IMR-90 (cell line): Measurements from ENCODE around the gene ECT2.

Experiments used
- BHLHE40 ChIP-seq: fragments of 150-350 bp; IDR thresholded peaks from 2 replicates; pipeline ENCODE4 v1.6.1; 2016; ENCODE audit warnings: mild to moderate bottlenecking, low read depth, low read length
- CEBPB ChIP-seq: IDR thresholded peaks from 2 replicates; pipeline ENCODE4 v1.6.1; 2012; ENCODE audit warnings: low read depth, low read length, improper control_type of control experiment
- CHD1 ChIP-seq: IDR thresholded peaks from 2 replicates; pipeline ENCODE4 v1.6.1; 2012; ENCODE audit warnings: low read depth, low read length, improper control_type of control experiment
- CTCF ChIP-seq: conservative IDR thresholded peaks from 2 replicates; pipeline ENCODE4 v1.5.1; 2012; ENCODE audit warnings: mild to moderate bottlenecking, low read depth, low read length, improper control_type of control experiment
- MAFK ChIP-seq: IDR thresholded peaks from 2 replicates; pipeline ENCODE4 v1.6.1; 2012; ENCODE audit warnings: low read depth, low read length, improper control_type of control experiment
- MAZ ChIP-seq: IDR thresholded peaks from 2 replicates; pipeline ENCODE4 v1.6.1; 2012; ENCODE audit warnings: low read depth, mild to moderate bottlenecking, low read length, improper control_type of control experiment, moderate library complexity, borderline replicate concordance
- NFE2L2 ChIP-seq: fragments of 150-350 bp; IDR thresholded peaks from 2 replicates; pipeline ENCODE4 v1.6.1; 2016; ENCODE audit warnings: low read depth, mild to moderate bottlenecking, low read length
- POLR2A ChIP-seq: IDR thresholded peaks from 2 replicates; pipeline ENCODE4 v1.6.1; 2012; ENCODE audit warnings: mild to moderate bottlenecking, low read depth, low read length
- RAD21 ChIP-seq: IDR thresholded peaks from 2 replicates; pipeline ENCODE4 v1.6.1; 2012; ENCODE audit warnings: low read length, improper control_type of control experiment
- RFX5 ChIP-seq: IDR thresholded peaks from 2 replicates; pipeline ENCODE4 v1.8.0; 2012; ENCODE audit warnings: low read depth, mild to moderate bottlenecking, low read length, moderate library complexity
- SMC3 ChIP-seq: fragments of 150-350 bp; IDR thresholded peaks from 2 replicates; pipeline ENCODE4 v1.6.1; 2016; ENCODE audit warnings: low read depth, mild to moderate bottlenecking, antibody characterized with exemption, low read length, moderate library complexity
- TF ChIP-seq, protein P1 (sequence below): fragments of 150-350 bp; IDR thresholded peaks from 2 replicates; pipeline ENCODE4 v1.6.1; 2016; ENCODE audit warnings: low read depth, mild to moderate bottlenecking, low read length, moderate library complexity, borderline replicate concordance
- TF ChIP-seq, protein P2 (sequence below): fragments of 150-350 bp; IDR thresholded peaks from 2 replicates; pipeline ENCODE4 v1.6.1; 2017; ENCODE audit warnings: mild to moderate bottlenecking, antibody characterized with exemption, low read length, low read depth

DNA sequence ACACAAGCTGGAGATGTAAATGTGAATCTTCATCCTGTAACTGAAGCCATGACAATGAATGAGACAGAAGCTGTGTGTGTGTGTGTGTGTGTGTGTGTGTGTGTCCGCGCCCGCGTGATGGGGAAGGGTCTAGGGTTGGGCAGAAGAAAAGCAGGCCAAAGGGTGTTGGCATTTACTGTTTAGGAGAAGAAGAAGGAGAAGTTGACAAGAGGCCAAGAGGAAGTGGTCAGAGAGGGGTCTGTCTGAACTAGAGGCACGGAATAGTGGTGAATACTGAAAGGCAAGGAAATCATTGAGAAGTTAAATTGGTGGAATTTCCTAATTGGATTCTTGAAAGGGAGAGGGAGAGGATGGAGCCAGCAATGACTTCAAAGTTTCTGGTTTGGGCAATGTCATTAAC, 34.0 kb upstream of the ECT2 start:
- TF ChIP-seq, protein P1, sequence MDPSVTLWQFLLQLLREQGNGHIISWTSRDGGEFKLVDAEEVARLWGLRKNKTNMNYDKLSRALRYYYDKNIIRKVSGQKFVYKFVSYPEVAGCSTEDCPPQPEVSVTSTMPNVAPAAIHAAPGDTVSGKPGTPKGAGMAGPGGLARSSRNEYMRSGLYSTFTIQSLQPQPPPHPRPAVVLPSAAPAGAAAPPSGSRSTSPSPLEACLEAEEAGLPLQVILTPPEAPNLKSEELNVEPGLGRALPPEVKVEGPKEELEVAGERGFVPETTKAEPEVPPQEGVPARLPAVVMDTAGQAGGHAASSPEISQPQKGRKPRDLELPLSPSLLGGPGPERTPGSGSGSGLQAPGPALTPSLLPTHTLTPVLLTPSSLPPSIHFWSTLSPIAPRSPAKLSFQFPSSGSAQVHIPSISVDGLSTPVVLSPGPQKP: no peak
- TF ChIP-seq RFX5 (no peak), CTCF (no peak), CHD1 (no peak), NFE2L2 (no peak), POLR2A (no peak), BHLHE40 (no peak), SMC3 (no peak), RAD21 (no peak), MAZ (no peak), MAFK (no peak), CEBPB (no peak)
- TF ChIP-seq, protein P2, sequence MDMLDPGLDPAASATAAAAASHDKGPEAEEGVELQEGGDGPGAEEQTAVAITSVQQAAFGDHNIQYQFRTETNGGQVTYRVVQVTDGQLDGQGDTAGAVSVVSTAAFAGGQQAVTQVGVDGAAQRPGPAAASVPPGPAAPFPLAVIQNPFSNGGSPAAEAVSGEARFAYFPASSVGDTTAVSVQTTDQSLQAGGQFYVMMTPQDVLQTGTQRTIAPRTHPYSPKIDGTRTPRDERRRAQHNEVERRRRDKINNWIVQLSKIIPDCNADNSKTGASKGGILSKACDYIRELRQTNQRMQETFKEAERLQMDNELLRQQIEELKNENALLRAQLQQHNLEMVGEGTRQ: no peak
